GM19023 (cell line): Measurements from ENCODE around the gene PITX1.

Experiments used
- ATAC-seq: cut with Tn5 transposase; IDR thresholded peaks from one replicate; pipeline ENCODE4 v1.9.1; 2021; ENCODE audit warnings: mild to moderate bottlenecking, moderate library complexity; ENCODE audit not compliant: unreplicated experiment

The PITX1 gene

GRCh38 chr5:135042595-135042994 lies 8.6 kb upstream of the PITX1 start:
- ATAC-seq: no peak

DNA sequence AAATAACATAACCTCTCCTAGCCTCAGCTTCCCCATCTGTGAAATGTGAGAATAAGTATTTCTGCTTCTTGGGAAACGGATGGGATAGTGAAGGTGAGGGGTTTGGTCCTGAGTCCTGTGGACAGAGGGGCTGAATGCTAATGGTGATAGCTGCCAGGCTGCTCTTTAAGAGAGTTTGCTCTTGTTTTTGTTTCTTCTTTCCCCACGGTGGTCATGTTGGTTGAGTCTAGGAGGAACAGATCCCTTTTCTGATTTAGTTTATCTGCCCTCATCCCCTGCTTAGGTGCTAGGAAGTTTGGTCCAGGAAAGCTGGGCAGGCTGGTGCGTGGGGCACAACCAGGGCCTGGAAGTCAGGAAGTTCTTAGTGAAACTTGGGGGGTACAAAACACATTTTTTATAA lies 7.7 kb upstream of the PITX1 start:
- ATAC-seq: no peak

GRCh38 chr5:135041145-135041587 lies 7.1 kb upstream of the PITX1 start:
- no peak for ATAC-seq

GRCh38 chr5:135040333-135041144 lies 6.5 kb upstream of the PITX1 start:
- no peak for ATAC-seq

- no peak for ATAC-seq
These were observed 6.0 kb upstream of the PITX1 start for GRCh38 chr5:135040034-135040332.

GRCh38 chr5:135039271-135040033 lies 5.4 kb upstream of the PITX1 start:
- no peak for ATAC-seq

- ATAC-seq: no peak
These were observed 4.8 kb upstream of the PITX1 start for GRCh38 chr5:135038813-135039270.

- ATAC-seq: no peak
These were observed 4.3 kb upstream of the PITX1 start for GRCh38 chr5:135038205-135038812.

DNA sequence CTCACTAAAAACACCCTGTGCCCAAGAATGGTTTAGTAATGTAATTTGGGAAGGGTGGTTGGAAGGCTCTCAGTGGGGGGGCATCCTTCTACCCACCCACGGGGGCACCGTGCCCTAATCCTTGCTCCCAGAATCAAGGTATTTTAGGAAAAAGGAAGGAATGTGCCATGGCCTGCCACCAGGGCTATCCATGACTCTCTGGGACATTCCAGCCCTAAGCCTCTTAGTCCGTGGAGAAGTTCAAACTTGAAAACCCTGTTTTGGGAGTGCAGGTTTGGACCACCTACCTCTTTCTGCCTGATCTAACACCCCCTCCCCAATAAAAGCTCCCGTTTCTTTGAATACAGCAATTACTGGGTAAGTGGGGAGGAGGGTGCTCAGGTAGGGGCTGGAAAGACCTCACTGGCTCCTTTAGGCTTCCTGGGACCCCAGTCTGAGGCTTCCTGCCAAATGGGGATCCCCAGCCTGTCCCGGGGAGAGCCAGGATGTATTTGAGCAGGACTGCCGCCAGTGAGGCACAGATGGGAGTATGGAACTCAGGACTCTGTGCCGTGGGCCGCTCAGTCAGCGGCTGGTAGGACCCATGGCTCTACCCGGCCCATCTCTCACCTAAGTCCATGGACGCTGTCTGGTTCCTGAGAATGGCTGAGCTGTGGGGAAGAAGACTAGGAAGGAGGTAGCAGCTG lies 3.6 kb upstream of the PITX1 start:
- ATAC-seq: no peak

GRCh38 chr5:135036405-135036804 lies 2.4 kb upstream of the PITX1 start:
- no peak for ATAC-seq

DNA sequence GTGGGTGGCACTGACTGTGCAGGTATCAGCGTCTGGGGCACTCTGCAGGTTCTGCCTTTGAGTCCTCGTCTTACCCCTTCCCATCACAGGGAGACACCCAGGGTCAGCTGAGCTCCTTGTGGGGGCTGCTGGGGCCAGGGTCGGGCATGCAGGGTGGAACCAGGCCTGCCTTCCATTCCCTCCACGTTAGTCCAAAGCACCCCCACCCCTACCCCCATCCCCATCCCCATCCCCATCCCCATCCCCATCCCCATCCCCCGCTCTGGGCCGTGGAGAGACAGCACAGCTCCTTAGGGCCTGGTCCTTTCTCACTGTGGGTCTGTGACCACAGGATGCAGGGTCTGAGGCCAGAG lies 1.6 kb upstream of the PITX1 start:
- ATAC-seq: no peak

- ATAC-seq: no peak
These were observed 1.1 kb upstream of the PITX1 start for GRCh38 chr5:135034963-135035677.

GRCh38 chr5:135034236-135034962 lies 371 bp upstream of the PITX1 start:
- no peak for ATAC-seq

GRCh38 chr5:135032999-135033861 lies 798 bp downstream of the PITX1 start:
- ATAC-seq: no peak

GRCh38 chr5:135032695-135032998 lies 1.4 kb downstream of the PITX1 start:
- no peak for ATAC-seq

GRCh38 chr5:135031813-135032694 lies 2.0 kb downstream of the PITX1 start:
- ATAC-seq: no peak

DNA sequence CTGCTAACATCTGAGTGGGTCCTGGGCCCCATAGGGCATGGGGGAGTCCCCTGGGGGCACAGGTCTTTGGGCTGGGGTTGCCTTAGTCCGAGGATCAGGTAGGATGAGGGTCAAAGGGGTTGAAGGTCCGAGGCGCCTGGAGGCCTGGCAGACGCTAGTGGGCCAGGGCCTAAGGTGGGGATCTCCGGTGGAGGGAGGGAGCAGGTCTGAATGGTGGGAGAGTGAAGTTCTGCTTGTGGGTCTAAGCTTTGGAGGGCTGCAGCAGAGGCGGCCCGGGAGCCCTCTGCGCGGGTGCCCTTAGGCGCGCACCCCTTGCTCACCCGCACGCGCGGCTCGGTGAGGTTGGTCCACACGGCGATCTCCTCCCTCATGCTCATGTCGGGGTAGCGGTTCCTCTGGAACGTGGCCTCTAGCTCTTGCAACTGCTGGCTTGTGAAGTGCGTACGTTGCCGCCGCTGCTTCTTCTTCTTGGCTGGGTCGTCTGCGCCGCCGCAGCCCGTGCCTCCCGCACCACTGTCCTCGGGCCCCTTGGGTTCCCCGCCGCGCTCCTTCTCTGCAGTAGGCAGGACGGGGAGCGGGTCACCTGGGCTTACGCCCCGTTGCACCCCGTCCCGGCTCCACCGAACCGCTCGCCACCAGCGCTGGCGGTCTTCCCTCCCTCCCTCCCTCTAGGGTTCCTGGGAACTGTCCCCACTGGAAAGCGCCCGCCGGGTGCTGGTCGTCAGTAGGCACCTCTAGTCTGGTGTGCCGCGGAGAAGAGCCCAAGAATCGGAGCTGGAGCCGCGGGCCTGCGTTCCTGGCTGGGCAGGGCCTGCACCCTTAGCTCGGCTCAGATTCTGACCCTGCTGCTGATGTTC lies 2.8 kb downstream of the PITX1 start:
- ATAC-seq: no peak
